ENCODE measurements around the gene SMC1B. TPM values are rescaled to one million over a fixed set of nuclear protein-coding genes. Genes with fewer than 3 reads are reported as not detected.

Gene SMC1B
- total RNA-seq, 1 donor from 2014 or later = 0.06 TPM

DNA sequence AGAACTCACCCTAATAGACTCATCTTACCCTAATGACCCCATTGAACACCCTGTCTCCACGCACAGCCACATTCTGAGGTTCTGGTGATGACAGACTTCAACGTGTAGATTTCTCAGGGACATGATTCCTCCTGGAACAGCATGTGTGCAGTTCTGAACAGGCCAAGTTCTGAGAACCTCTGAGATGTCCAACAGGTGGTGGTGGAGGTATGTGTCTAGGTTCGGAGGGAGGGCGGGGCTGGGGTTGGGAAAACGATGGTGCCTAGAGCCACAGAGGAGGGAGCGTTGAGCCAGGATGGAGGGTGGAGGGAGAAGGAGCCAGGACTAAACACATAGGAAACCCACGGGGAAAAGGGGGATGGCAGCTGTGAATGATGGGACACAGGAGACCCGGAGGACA is 45.8 kb upstream of the SMC1B start:
- DNase-seq (ENCODE audit: low spot score) = no peak
- no peak overlapping the region for H3K4me3 ChIP-seq
- peaks cover 16% of the 10 kb centered on the region for H3K27me3 Mint-ChIP-seq (ENCODE audit: insufficient read depth, low read depth)
- no peak overlapping the region for H3K27ac ChIP-seq
- H2AFZ ChIP-seq (replicated peaks) = no peak overlapping the region
- no peak overlapping the region for H3K27ac Mint-ChIP-seq
- no peak for TF ChIP-seq CTCF (IDR thresholded peaks at IDR 0.05)
- no peak for TF ChIP-seq EZH2 (IDR thresholded peaks at IDR 0.05)
- no peak for TF ChIP-seq EZH2phosphoT487 (IDR thresholded peaks at IDR 0.05)
- H4K20me1 ChIP-seq (ENCODE audit: low read depth) = no peaks in the 10 kb centered on the region
- no peaks in the 10 kb centered on the region for H3F3A ChIP-seq (ENCODE audit: low read depth)
- no peak overlapping the region for H3K9ac ChIP-seq
- no peak overlapping the region for H3K4me3 Mint-ChIP-seq
- H3K27me3 ChIP-seq = no peaks in the 10 kb centered on the region
- H3K36me3 ChIP-seq = no peaks in the 10 kb centered on the region
- peaks cover 8% of the 10 kb centered on the region for H3K9me3 Mint-ChIP-seq
- no peaks in the 10 kb centered on the region for H3K79me2 ChIP-seq (ENCODE audit: low read depth)
- H3K4me2 ChIP-seq = no peak overlapping the region
- H3K9me3 ChIP-seq (ENCODE audit: low read depth) = no peaks in the 10 kb centered on the region
- no peaks in the 10 kb centered on the region for H3K4me1 ChIP-seq
- H3K4me1 Mint-ChIP-seq = peaks cover 15% of the 10 kb centered on the region
- peaks cover under 1% of the 10 kb centered on the region for H3K36me3 Mint-ChIP-seq

- no peak for DNase-seq (ENCODE audit: low spot score)
- TF ChIP-seq EZH2 (IDR thresholded peaks at IDR 0.05) = no peak
- TF ChIP-seq CTCF (IDR thresholded peaks at IDR 0.05) = no peak
- TF ChIP-seq EZH2phosphoT487 (IDR thresholded peaks at IDR 0.05) = no peak
- Histone ChIP-seq H4K20me1 (ENCODE audit: low read depth) (no peaks in the 10 kb centered on the region), H3K79me2 (ENCODE audit: low read depth) (no peaks in the 10 kb centered on the region), H3K27me3 (no peaks in the 10 kb centered on the region), H2AFZ (replicated peaks) (no peak overlapping the region), H3F3A (ENCODE audit: low read depth) (no peaks in the 10 kb centered on the region), H3K36me3 (no peaks in the 10 kb centered on the region), H3K4me3 (no peak overlapping the region), H3K4me2 (no peak overlapping the region), H3K4me1 (no peaks in the 10 kb centered on the region), H3K9ac (no peak overlapping the region), H3K9me3 (ENCODE audit: low read depth) (no peaks in the 10 kb centered on the region), H3K27ac (no peak overlapping the region)
- Mint-ChIP-seq H3K4me1 (peaks cover 15% of the 10 kb centered on the region), H3K27me3 (ENCODE audit: insufficient read depth, low read depth) (peaks cover 16% of the 10 kb centered on the region), H3K36me3 (no peaks in the 10 kb centered on the region), H3K27ac (no peak overlapping the region), H3K4me3 (no peak overlapping the region), H3K9me3 (peaks cover 3% of the 10 kb centered on the region)
These were observed 45.1 kb upstream of the SMC1B start for GRCh38 chr22:45458532-45458931.

- Histone ChIP-seq H3K4me1 (no peaks in the 10 kb centered on the region), H2AFZ (replicated peaks) (no peak overlapping the region), H3K27ac (no peak overlapping the region), H3K9ac (no peak overlapping the region), H3K4me3 (no peak overlapping the region), H3F3A (ENCODE audit: low read depth) (no peaks in the 10 kb centered on the region), H3K4me2 (no peak overlapping the region), H3K27me3 (no peaks in the 10 kb centered on the region), H3K9me3 (ENCODE audit: low read depth) (no peaks in the 10 kb centered on the region), H3K36me3 (no peaks in the 10 kb centered on the region), H4K20me1 (ENCODE audit: low read depth) (no peaks in the 10 kb centered on the region), H3K79me2 (ENCODE audit: low read depth) (no peaks in the 10 kb centered on the region)
- no peak for DNase-seq (ENCODE audit: low spot score)
- TF ChIP-seq EZH2 (IDR thresholded peaks at IDR 0.05) (no peak), EZH2phosphoT487 (IDR thresholded peaks at IDR 0.05) (no peak), CTCF (IDR thresholded peaks at IDR 0.05) (no peak)
- H3K27ac Mint-ChIP-seq = peak overlapping the region; percentile 15
- peaks cover 15% of the 10 kb centered on the region for H3K4me1 Mint-ChIP-seq
- no peaks in the 10 kb centered on the region for H3K9me3 Mint-ChIP-seq
- H3K4me3 Mint-ChIP-seq = no peak overlapping the region
- peaks cover 23% of the 10 kb centered on the region for H3K27me3 Mint-ChIP-seq (ENCODE audit: insufficient read depth, low read depth)
- no peaks in the 10 kb centered on the region for H3K36me3 Mint-ChIP-seq
These were observed 43.4 kb upstream of the SMC1B start for GRCh38 chr22:45456811-45457210.

Measured in neural progenitor cell (in vitro differentiated cells).